Stromal cell of bone marrow (primary cell): Measurements from ENCODE around the gene EEIG1.

Experiments
- DNase-seq: peaks from one replicate; pipeline ENCODE4 v3.0.0-alpha.2; 2012; ENCODE audit warnings: low read depth

The EEIG1 gene

GRCh38 chr9:127974769-127975261 is 6.0 kb downstream of the EEIG1 start:
- DNase-seq = no peak

GRCh38 chr9:127974001-127974768 is 6.6 kb downstream of the EEIG1 start:
- DNase-seq = no peak

- DNase-seq = no peak
Measured at GRCh38 chr9:127973169-127974000, 7.4 kb downstream of the EEIG1 start.

GRCh38 chr9:127972236-127972871 is 8.4 kb downstream of the EEIG1 start:
- DNase-seq = no peak

- DNase-seq = no peak
Measured at GRCh38 chr9:127971357-127972235, 9.2 kb downstream of the EEIG1 start.

- no peak for DNase-seq
Measured at GRCh38 chr9:127970401-127971313, 10.1 kb downstream of the EEIG1 start.

GRCh38 chr9:127968700-127969383 is 11.9 kb downstream of the EEIG1 start:
- DNase-seq = peak; percentile 89

GRCh38 chr9:127968042-127968441 is 12.7 kb downstream of the EEIG1 start:
- DNase-seq = no peak

GRCh38 chr9:127967151-127967809 is 13.5 kb downstream of the EEIG1 start:
- no peak for DNase-seq

GRCh38 chr9:127966416-127967150 is 14.2 kb downstream of the EEIG1 start:
- no peak for DNase-seq

- DNase-seq = no peak
Measured at GRCh38 chr9:127965953-127966352, 14.8 kb downstream of the EEIG1 start.

GRCh38 chr9:127963359-127964064 is 17.3 kb downstream of the EEIG1 start:
- DNase-seq = no peak

GRCh38 chr9:127963041-127963358 is 17.8 kb downstream of the EEIG1 start:
- DNase-seq = no peak

GRCh38 chr9:127962278-127962677 is 18.5 kb downstream of the EEIG1 start:
- no peak for DNase-seq

- DNase-seq = no peak
Measured at GRCh38 chr9:127961613-127962155, 19.1 kb downstream of the EEIG1 start.

- no peak for DNase-seq
Measured at GRCh38 chr9:127961155-127961490, 19.7 kb downstream of the EEIG1 start.

- DNase-seq = no peak
Measured at GRCh38 chr9:127960410-127961154, 20.2 kb downstream of the EEIG1 start.
